Ascending aorta (tissue), 2 donors: ENCODE measurements around the gene EIF4EBP3. TPM values are rescaled to one million over a fixed set of nuclear protein-coding genes. Genes with fewer than 3 reads are reported as not detected.

Experiments used
- DNase-seq, 2 donors: peaks; one replicate each; pipeline ENCODE4 v3.0.0-alpha.2; 2019; ENCODE audit warnings: low spot score in 2 of 2
- H3K27ac ChIP-seq, 2 donors: fragments of 200-600 bp; sonication (generic); one replicate each; pipeline ENCODE4 v1.5.1; 2016 to 2017; ENCODE audit warnings: mild to moderate bottlenecking in 1 of 2
- H3K27me3 ChIP-seq: fragments of 200-600 bp; sonication (generic); one replicate; pipeline ENCODE4 v1.5.1; 2017
- H3K36me3 ChIP-seq, 2 donors: fragments of 200-600 bp; sonication (generic); one replicate each; pipeline ENCODE4 v1.5.1; 2016
- H3K4me1 ChIP-seq, 2 donors: fragments of 200-600 bp; sonication (generic); one replicate each; pipeline ENCODE4 v1.5.1; 2016 to 2017; ENCODE audit warnings: mild to moderate bottlenecking in 1 of 2
- H3K4me3 ChIP-seq, 2 donors: fragments of 200-600 bp; sonication (generic); one replicate each; pipeline ENCODE4 v1.5.1; 2016 to 2017; ENCODE audit warnings: mild to moderate bottlenecking in 1 of 2
- H3K9me3 ChIP-seq, 2 donors: fragments of 200-600 bp; sonication (generic); one replicate each; pipeline ENCODE4 v1.5.1; 2016
- intact Hi-C: fragments of 100-400 bp; cut with DNase I; formaldehyde crosslinking; loops from one replicate; pipeline ENCODE4 v1.15.1; 2023
- total RNA-seq: library from RNA; depleted of rRNA; stranded (reverse); fragments of >200 nt; gene quantifications from one replicate; pipeline ENCODE4 v1.1.0, GENCODE V29; 2016
- TF ChIP-seq, protein P1 (sequence below), 3 experiments: fragments of 200-600 bp in 2 of 3; fragments of 450-650 bp in 1 of 3; sonication (generic) in 2 of 3; IDR thresholded peaks; one replicate each; pipeline ENCODE4 v1.5.1; 2016 to 2019; ENCODE audit warnings: antibody characterized with exemption in 3 of 3, mild to moderate bottlenecking in 1 of 3, moderate library complexity in 1 of 3

The EIF4EBP3 gene
- total RNA-seq = 4.0 TPM

DNA sequence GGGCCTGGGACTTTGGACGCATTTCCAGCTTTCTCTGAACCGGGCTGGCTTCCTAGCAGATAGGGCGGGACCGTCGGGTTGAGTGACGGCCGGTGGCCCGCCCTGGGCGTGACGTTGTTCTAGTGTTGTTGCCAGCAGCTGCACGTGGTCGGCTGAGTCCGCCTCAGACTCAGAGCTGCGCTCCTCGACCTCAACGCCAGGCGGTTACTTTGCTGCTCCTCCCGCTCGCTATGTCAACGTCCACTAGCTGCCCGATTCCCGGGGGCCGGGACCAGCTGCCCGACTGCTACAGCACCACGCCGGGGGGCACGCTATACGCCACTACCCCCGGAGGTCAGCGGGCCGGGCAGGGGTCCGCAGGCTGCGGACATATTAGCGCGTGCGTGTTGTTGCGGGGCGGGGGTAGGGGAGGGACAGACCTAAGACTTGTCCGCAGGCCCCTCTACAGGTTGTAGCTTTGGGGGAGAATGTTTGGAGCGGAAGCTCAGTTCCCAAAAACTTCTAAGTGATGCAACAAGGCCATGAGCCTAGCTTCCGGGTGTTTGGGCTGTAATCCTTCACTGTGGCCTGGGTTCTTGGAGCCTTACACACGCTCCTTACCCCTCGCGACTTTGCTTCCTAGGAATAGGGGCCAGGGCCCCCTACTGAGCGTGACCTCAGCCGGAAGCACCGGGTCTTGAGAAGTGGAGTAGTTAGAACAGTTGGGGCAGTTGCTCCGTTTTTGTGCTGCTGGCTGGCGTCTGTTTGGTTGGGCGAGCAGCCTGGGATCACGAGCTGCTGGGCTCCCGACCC, at the start of gene EIF4EBP3:
EIF4EBP3 (plus strand) TSS at position 155 of the 792 bp plus-strand sequence; CDS start at position 231, 76 bp downstream.
- Histone ChIP-seq H3K27me3 (no peaks in the 10 kb centered on the region), H3K36me3 (peaks cover 34 to 38% of the 10 kb centered on the region in 2 donors), H3K4me3 (peak within 1 kb of the TSS; percentile 63 to 69), H3K9me3 (no peaks in the 10 kb centered on the region), H3K4me1 (peaks cover 19 to 22% of the 10 kb centered on the region in 2 donors), H3K27ac (peak within 1 kb of the TSS; percentile 95 to 97)
- DNase-seq = peak; percentile 87 to 98
- TF ChIP-seq, protein P1, sequence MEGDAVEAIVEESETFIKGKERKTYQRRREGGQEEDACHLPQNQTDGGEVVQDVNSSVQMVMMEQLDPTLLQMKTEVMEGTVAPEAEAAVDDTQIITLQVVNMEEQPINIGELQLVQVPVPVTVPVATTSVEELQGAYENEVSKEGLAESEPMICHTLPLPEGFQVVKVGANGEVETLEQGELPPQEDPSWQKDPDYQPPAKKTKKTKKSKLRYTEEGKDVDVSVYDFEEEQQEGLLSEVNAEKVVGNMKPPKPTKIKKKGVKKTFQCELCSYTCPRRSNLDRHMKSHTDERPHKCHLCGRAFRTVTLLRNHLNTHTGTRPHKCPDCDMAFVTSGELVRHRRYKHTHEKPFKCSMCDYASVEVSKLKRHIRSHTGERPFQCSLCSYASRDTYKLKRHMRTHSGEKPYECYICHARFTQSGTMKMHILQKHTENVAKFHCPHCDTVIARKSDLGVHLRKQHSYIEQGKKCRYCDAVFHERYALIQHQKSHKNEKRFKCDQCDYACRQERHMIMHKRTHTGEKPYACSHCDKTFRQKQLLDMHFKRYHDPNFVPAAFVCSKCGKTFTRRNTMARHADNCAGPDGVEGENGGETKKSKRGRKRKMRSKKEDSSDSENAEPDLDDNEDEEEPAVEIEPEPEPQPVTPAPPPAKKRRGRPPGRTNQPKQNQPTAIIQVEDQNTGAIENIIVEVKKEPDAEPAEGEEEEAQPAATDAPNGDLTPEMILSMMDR (IDR thresholded peaks at IDR 0.05) = peak; percentile 64 to 94 (median 72)
- intact Hi-C loops = loop anchor here (1.0 to 5.0 kb wide), 5 partner anchors 10 to 155 kb away; partner anchors contain the start of genes APBB3, SLC35A4, SRA1 and TMCO6

DNA sequence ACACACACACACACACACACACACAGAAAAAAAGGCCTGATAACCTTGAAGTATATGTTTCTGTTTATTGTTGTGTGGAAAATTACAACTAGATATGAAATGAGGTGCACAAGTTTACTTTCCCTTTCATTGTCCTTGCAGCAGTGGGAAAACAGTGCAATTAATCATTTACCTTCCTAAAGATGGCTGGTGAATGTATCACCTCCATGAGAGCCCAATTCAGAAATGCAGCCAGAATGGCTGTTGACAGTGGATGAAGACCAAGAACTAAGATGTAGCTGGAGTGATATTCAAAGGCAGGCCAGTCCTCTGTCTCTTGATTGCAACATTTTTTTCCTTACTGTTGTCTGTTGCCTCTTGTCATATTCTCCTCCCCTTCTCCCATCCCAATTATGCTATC, 49.6 kb upstream of the EIF4EBP3 start:
- intact Hi-C loops = no loop called here
- TF ChIP-seq, protein P1 (IDR thresholded peaks at IDR 0.05) = no peak
- Histone ChIP-seq H3K4me1 (no peaks in the 10 kb centered on the region), H3K27ac (no peak overlapping the region), H3K27me3 (no peaks in the 10 kb centered on the region), H3K4me3 (no peak overlapping the region), H3K9me3 (no peaks in the 10 kb centered on the region), H3K36me3 (peaks cover 19 to 24% of the 10 kb centered on the region in 2 donors)
- no peak for DNase-seq

DNA sequence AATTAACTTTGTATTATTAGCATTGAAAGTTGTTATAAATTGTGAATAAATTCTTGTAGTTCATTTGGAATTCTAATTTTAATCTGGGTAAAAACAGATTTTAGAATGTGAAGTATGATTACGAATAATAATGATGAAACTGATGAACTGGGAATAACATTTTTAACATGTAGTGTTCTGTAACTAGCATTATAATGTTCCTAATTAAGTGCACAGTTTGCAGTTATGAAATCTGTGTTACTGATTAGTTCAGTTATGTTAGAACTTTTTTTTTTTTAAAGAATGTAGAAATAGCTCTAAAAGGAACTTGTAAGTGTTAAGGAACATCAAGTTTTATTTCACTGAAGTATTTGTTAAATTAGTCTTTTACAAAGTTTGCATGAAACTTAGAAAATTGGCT, 48.9 kb upstream of the EIF4EBP3 start:
- DNase-seq = no peak
- Histone ChIP-seq H3K27me3 (no peaks in the 10 kb centered on the region), H3K27ac (no peak overlapping the region), H3K9me3 (no peaks in the 10 kb centered on the region), H3K36me3 (peaks cover 19 to 24% of the 10 kb centered on the region in 2 donors), H3K4me3 (no peak overlapping the region), H3K4me1 (no peaks in the 10 kb centered on the region)
- intact Hi-C loops = no loop called here
- TF ChIP-seq, protein P1 (IDR thresholded peaks at IDR 0.05) = no peak

DNA sequence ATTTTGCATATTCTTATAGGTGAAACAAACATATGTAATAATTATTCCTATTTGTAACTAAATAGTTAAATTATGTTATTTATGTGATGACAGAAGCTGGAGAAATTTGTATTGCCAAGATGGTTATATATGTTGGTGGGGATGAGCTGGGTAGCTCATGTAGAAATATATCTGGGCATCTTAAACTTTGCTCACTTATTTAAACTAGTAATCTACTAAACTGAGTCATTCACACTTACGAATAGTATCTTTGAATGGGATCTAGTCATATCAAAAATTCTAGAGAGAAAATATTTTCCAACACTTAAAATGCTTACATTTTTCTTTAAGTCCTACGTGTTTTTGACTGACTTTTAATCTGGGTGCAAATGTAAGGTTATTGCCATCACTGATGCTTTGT, 44.6 kb upstream of the EIF4EBP3 start:
- no peak for DNase-seq
- no peaks in the 10 kb centered on the region for H3K9me3 ChIP-seq
- no peaks in the 10 kb centered on the region for H3K27me3 ChIP-seq
- peaks cover 40 to 47% of the 10 kb centered on the region in 2 donors for H3K36me3 ChIP-seq
- H3K27ac ChIP-seq = no peak overlapping the region
- TF ChIP-seq, protein P1 (IDR thresholded peaks at IDR 0.05) = no peak
- no peak overlapping the region for H3K4me3 ChIP-seq
- H3K4me1 ChIP-seq = no peaks in the 10 kb centered on the region
- intact Hi-C loops = no loop called here

DNA sequence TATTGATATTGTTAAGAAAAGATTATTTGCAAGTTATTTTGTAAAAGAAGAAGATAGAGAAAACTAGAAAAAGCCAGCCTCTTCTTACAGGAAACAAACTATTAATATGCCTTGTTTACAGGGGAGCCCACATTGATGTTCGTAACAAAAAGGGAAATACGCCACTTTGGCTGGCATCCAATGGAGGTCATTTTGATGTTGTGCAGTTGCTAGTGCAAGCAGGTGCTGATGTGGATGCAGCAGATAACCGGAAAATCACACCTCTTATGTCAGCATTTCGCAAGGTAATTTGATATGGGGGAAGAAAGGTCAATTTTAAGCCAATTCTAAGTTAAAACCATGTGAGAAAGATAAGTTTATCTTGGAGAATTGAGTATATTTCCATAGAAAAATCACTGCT, 37.6 kb upstream of the EIF4EBP3 start:
- Histone ChIP-seq H3K4me3 (no peak overlapping the region), H3K4me1 (no peaks in the 10 kb centered on the region), H3K36me3 (peaks cover 62 to 91% of the 10 kb centered on the region in 2 donors), H3K27ac (no peak overlapping the region), H3K9me3 (no peaks in the 10 kb centered on the region), H3K27me3 (no peaks in the 10 kb centered on the region)
- TF ChIP-seq, protein P1 (IDR thresholded peaks at IDR 0.05) = no peak
- no peak for DNase-seq
- intact Hi-C loops = no loop called here
